H9 (cell line): ENCODE measurements around the gene NCOA1. TPM values are rescaled to one million over a fixed set of nuclear protein-coding genes. Genes with fewer than 3 reads are reported as not detected.

Source experiments
- DNase-seq: peaks from one replicate; pipeline ENCODE4 v3.0.0-alpha.2; 2017
- H2AFZ ChIP-seq: one replicate; pipeline ENCODE4 v1.6.1; 2013; ENCODE audit warnings: mild to moderate bottlenecking, low read length, control low read depth, moderate library complexity
- H2AK5ac ChIP-seq: 2 replicates; pipeline ENCODE4 v1.6.1; 2013; ENCODE audit warnings: low read length, control low read depth, mixed read lengths; ENCODE audit not compliant: insufficient read length
- H2BK120ac ChIP-seq: one replicate; pipeline ENCODE4 v1.6.1; 2013; ENCODE audit warnings: low read depth, mild to moderate bottlenecking, low read length, control low read depth, inconsistent platforms; ENCODE audit not compliant: poor library complexity, severe bottlenecking
- H2BK12ac ChIP-seq: 2 replicates; pipeline ENCODE4 v1.6.1; 2013; ENCODE audit warnings: low read length, control low read depth, mixed read lengths, low read depth; ENCODE audit not compliant: insufficient read length
- H2BK15ac ChIP-seq: 2 replicates; pipeline ENCODE4 v1.6.1; 2013; ENCODE audit warnings: low read depth, low read length, control low read depth
- H2BK20ac ChIP-seq: one replicate; pipeline ENCODE4 v1.6.1; 2013; ENCODE audit warnings: low read depth, mild to moderate bottlenecking, low read length, control low read depth, inconsistent platforms; ENCODE audit not compliant: poor library complexity, severe bottlenecking
- H2BK5ac ChIP-seq: 2 replicates; pipeline ENCODE4 v1.6.1; 2013; ENCODE audit warnings: low read length, control low read depth, mixed read lengths; ENCODE audit not compliant: insufficient read length
- H3K14ac ChIP-seq: 2 replicates; pipeline ENCODE4 v1.6.1; 2013; ENCODE audit warnings: low read length, control low read depth; ENCODE audit not compliant: insufficient read depth
- H3K18ac ChIP-seq: 2 replicates; pipeline ENCODE4 v1.6.1; 2013; ENCODE audit warnings: low read depth, mild to moderate bottlenecking, mixed read lengths, low read length, control low read depth; ENCODE audit not compliant: insufficient read length
- H3K23ac ChIP-seq: 2 replicates; pipeline ENCODE4 v1.6.1; 2013; ENCODE audit warnings: low read length, control low read depth, mixed read lengths, low read depth; ENCODE audit not compliant: insufficient read length
- H3K23me2 ChIP-seq: 2 replicates; pipeline ENCODE4 v1.6.1; 2013; ENCODE audit warnings: low read depth, mild to moderate bottlenecking, mixed read lengths, low read length, control low read depth; ENCODE audit not compliant: insufficient read length, poor library complexity, severe bottlenecking
- H3K27ac ChIP-seq: 2 replicates; pipeline ENCODE4 v1.5.1; 2013; ENCODE audit warnings: low read length, control low read depth, mixed read lengths, low read depth; ENCODE audit not compliant: insufficient read length
- H3K27me3 ChIP-seq: 2 replicates; pipeline ENCODE4 v1.6.1; 2013; ENCODE audit warnings: low read length, control low read depth, inconsistent platforms; ENCODE audit not compliant: insufficient read depth
- H3K4ac ChIP-seq: 2 replicates; pipeline ENCODE4 v1.6.1; 2013; ENCODE audit warnings: low read depth, mild to moderate bottlenecking, control low read depth, inconsistent platforms, low read length, moderate library complexity
- H3K4me1 ChIP-seq: 2 replicates; pipeline ENCODE4 v1.6.1; 2013; ENCODE audit warnings: low read length, control low read depth, inconsistent platforms; ENCODE audit not compliant: insufficient read depth
- H3K4me2 ChIP-seq: 2 replicates; pipeline ENCODE4 v1.6.1; 2013; ENCODE audit warnings: low read length, control low read depth, mixed read lengths; ENCODE audit not compliant: insufficient read length, insufficient read depth
- H3K56ac ChIP-seq: 2 replicates; pipeline ENCODE4 v1.6.1; 2013; ENCODE audit warnings: low read depth, mild to moderate bottlenecking, mixed read lengths, low read length, control low read depth; ENCODE audit not compliant: insufficient read length
- H3K79me1 ChIP-seq: 2 replicates; pipeline ENCODE4 v1.6.1; 2013; ENCODE audit warnings: low read depth, mild to moderate bottlenecking, moderate library complexity, low read length, control low read depth, inconsistent platforms; ENCODE audit not compliant: insufficient read depth, poor library complexity, severe bottlenecking
- H3K79me2 ChIP-seq: 2 replicates; pipeline ENCODE4 v1.6.1; 2013; ENCODE audit warnings: low read length, control low read depth, inconsistent platforms; ENCODE audit not compliant: insufficient read depth
- H3K9ac ChIP-seq: 2 replicates; pipeline ENCODE4 v1.6.1; 2013; ENCODE audit warnings: low read length, control low read depth, mixed read lengths; ENCODE audit not compliant: insufficient read length; ENCODE audit errors: extremely low read depth
- H3K9me3 ChIP-seq: one replicate; pipeline ENCODE4 v1.6.1; 2013; ENCODE audit warnings: low read depth, low read length, inconsistent platforms; ENCODE audit not compliant: control insufficient read depth
- H3T11ph ChIP-seq: one replicate; pipeline ENCODE4 v1.6.1; 2013; ENCODE audit warnings: mild to moderate bottlenecking, low read length, control low read depth, inconsistent platforms
- H4K20me1 ChIP-seq: one replicate; pipeline ENCODE4 v1.6.1; 2013; ENCODE audit not compliant: control insufficient read depth, insufficient read length, insufficient read depth
- H4K5ac ChIP-seq: 2 replicates; pipeline ENCODE4 v1.6.1; 2013; ENCODE audit warnings: low read depth, mild to moderate bottlenecking, mixed read lengths, low read length, control low read depth; ENCODE audit not compliant: insufficient read length
- H4K8ac ChIP-seq: replicated peaks from 2 replicates; pipeline ENCODE4 v1.6.1; 2013; ENCODE audit warnings: low read length, control low read depth, mixed read lengths, low read depth; ENCODE audit not compliant: insufficient read length
- H4K91ac ChIP-seq: 2 replicates; pipeline ENCODE4 v1.6.1; 2013; ENCODE audit warnings: low read depth, mild to moderate bottlenecking, moderate library complexity, mixed read lengths, low read length, control low read depth; ENCODE audit not compliant: insufficient read length
- H3K27ac Mint-ChIP-seq, 3 experiments: 2 replicates in 2 of 3; 3 replicates in 1 of 3; pipeline ENCODE4 v1.8.0; 2020 to 2021; ENCODE audit warnings: mixed read lengths in 3 of 3, mild to moderate bottlenecking in 1 of 3, moderate library complexity in 1 of 3
- H3K27me3 Mint-ChIP-seq: 2 replicates; pipeline ENCODE4 v1.8.0; 2021; ENCODE audit warnings: low read depth, mild to moderate bottlenecking, moderate library complexity, mixed read lengths
- H3K36me3 Mint-ChIP-seq, 3 experiments: 2 replicates in 2 of 3; 3 replicates in 1 of 3; pipeline ENCODE4 v1.8.0; 2020 to 2021; ENCODE audit warnings: low read depth in 3 of 3, mixed read lengths in 3 of 3; ENCODE audit not compliant: insufficient read depth in 1 of 3
- H3K4me1 Mint-ChIP-seq, 2 experiments: 2 replicates each; pipeline ENCODE4 v1.8.0; 2020; ENCODE audit warnings: mixed read lengths in 2 of 2
- H3K4me3 Mint-ChIP-seq, 2 experiments: 2 replicates in 1 of 2; 3 replicates in 1 of 2; pipeline ENCODE4 v1.8.0; 2020 to 2021; ENCODE audit warnings: mild to moderate bottlenecking in 2 of 2, mixed read lengths in 2 of 2, moderate library complexity in 1 of 2
- H3K9me3 Mint-ChIP-seq, 2 experiments: 2 replicates in 1 of 2; 3 replicates in 1 of 2; pipeline ENCODE4 v1.8.0; 2020; ENCODE audit warnings: mild to moderate bottlenecking in 2 of 2, mixed read lengths in 2 of 2, moderate library complexity in 1 of 2
- WGBS: extraction: QIAGEN DNeasy Blood & Tissue Kit; methylation state at CpG from one replicate; pipeline ENCODE4 v1.1.7; 2013; ENCODE audit warnings: missing lambda C conversion rate, low lambda C conversion rate, mixed read lengths; ENCODE audit not compliant: insufficient read length; ENCODE audit errors: extremely low coverage; 5-methylcytosine and 5-hydroxymethylcytosine counted together
- total RNA-seq: library from RNA; stranded (reverse); gene quantifications from 2 replicates; pipeline ENCODE4 v1.2.1, GENCODE V29; 2021
- TF ChIP-seq, protein P1 (sequence below): fragments of 200-600 bp; sonication (generic); conservative IDR thresholded peaks from 3 replicates; pipeline ENCODE4 v1.8.0; 2021; ENCODE audit warnings: antibody characterized with exemption, mild to moderate bottlenecking

The NCOA1 gene
- total RNA-seq, 1 experiment from 2014 or later = 14.8 TPM

DNA sequence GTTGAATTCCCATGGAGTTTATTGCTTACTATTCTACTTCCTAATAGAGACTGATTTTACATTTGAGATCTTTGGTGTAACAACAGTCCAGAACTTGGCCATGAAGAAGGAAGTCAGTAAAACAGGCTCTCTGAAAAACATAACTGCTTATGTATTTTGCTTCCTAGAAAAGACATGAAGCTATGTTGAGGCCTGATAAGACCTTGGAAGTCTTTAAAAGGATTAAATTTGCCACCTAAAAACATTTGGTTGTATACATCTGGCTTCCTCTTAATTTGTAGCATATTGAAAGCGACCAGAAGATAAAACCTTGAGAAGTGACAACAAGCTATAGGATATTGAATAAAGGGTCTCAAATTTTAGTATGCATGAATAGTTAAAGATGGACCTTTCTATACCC is 265.7 kb downstream of the NCOA1 start:
- Histone ChIP-seq H2AFZ (no peak overlapping the region), H4K8ac (no peak overlapping the region), H3K23ac (no peak overlapping the region), H3K14ac (no peak overlapping the region), H3K23me2 (no peaks in the 10 kb centered on the region), H3K9me3 (no peaks in the 10 kb centered on the region), H3K4ac (no peak overlapping the region), H3K18ac (no peak overlapping the region), H2BK20ac (no peak overlapping the region), H2AK5ac (no peak overlapping the region), H3K27me3 (no peaks in the 10 kb centered on the region), H3K4me1 (peaks cover 2% of the 10 kb centered on the region; the same call in 1 of the 2 replicates), H3T11ph (no peak overlapping the region), H2BK15ac (no peak overlapping the region), H3K27ac (no peak overlapping the region), H4K5ac (no peak overlapping the region), H2BK5ac (no peak overlapping the region), H4K20me1 (no peaks in the 10 kb centered on the region), H2BK12ac (no peak overlapping the region), H3K9ac (no peak overlapping the region), H3K4me2 (no peak overlapping the region), H3K56ac (no peak overlapping the region), H2BK120ac (no peak overlapping the region), H4K91ac (no peak overlapping the region), H3K79me2 (no peaks in the 10 kb centered on the region), H3K79me1 (no peaks in the 10 kb centered on the region)
- H3K27me3 Mint-ChIP-seq = no peaks in the 10 kb centered on the region
- no peak for DNase-seq
- no peaks in the 10 kb centered on the region for H3K9me3 Mint-ChIP-seq
- H3K4me3 Mint-ChIP-seq = no peak overlapping the region
- no peak overlapping the region for H3K27ac Mint-ChIP-seq
- no peaks in the 10 kb centered on the region; a peak in 1 of 4 replicates for H3K4me1 Mint-ChIP-seq
- peaks cover 0 to 10% (median 3%) of the 10 kb centered on the region in 3 experiments; a peak in 4 of 7 replicates for H3K36me3 Mint-ChIP-seq
- no CpG with 5 or more reads among the region's 1 CpG for WGBS
- TF ChIP-seq, protein P1, sequence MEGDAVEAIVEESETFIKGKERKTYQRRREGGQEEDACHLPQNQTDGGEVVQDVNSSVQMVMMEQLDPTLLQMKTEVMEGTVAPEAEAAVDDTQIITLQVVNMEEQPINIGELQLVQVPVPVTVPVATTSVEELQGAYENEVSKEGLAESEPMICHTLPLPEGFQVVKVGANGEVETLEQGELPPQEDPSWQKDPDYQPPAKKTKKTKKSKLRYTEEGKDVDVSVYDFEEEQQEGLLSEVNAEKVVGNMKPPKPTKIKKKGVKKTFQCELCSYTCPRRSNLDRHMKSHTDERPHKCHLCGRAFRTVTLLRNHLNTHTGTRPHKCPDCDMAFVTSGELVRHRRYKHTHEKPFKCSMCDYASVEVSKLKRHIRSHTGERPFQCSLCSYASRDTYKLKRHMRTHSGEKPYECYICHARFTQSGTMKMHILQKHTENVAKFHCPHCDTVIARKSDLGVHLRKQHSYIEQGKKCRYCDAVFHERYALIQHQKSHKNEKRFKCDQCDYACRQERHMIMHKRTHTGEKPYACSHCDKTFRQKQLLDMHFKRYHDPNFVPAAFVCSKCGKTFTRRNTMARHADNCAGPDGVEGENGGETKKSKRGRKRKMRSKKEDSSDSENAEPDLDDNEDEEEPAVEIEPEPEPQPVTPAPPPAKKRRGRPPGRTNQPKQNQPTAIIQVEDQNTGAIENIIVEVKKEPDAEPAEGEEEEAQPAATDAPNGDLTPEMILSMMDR = no peak
